ENCODE results near the gene UGDH. TPM values are rescaled to one million over a fixed set of nuclear protein-coding genes. Genes with fewer than 3 reads are reported as not detected.
A peak's percentile ranks its signal among the peaks of the same experiment; 100 is the strongest.

UGDH gene
- total and polyA plus RNA-seq, 2 experiments from 2014 or later = 223 to 374 TPM

DNA sequence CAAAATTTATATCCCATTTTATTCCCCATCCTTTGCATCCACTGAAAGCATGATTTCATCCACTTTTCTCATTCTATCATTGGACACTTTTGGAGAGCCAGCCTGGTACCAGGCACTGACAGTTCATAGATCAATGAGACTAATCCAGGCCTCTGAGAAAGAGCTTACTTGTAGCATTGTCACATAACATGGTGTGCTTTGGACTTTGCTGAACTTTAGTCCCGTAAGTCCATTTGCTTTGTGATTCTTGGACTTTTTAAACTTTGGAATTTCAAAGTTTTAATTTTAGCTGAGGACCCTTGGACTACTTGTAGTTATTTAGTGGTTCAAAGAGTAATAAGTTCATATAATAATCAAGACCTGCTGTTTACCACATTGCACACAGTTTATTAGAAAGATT lies 56.8 kb downstream of the UGDH start:
- no peak overlapping the region for H3K4me3 ChIP-seq
- no peaks in the 10 kb centered on the region for H3K79me2 ChIP-seq
- TF ChIP-seq CTCF (IDR thresholded peaks at IDR 0.05; ENCODE audit: poor library complexity) (no peak), EZH2phosphoT487 (IDR thresholded peaks at IDR 0.05; ENCODE audit: low read depth, severe bottlenecking, unreplicated experiment) (no peak), EZH2 (IDR thresholded peaks at IDR 0.05; ENCODE audit: borderline replicate concordance) (no peak)
- peaks cover 5% of the 10 kb centered on the region for H3K4me1 ChIP-seq (ENCODE audit: insufficient read depth)
- no peaks in the 10 kb centered on the region for H3K27me3 ChIP-seq
- H3K27ac ChIP-seq = peak overlapping the region; percentile 47
- no peak for DNase-seq (ENCODE audit: low spot score)
- H3K4me2 ChIP-seq = no peak overlapping the region
- H3K9me3 ChIP-seq (ENCODE audit: low read depth) = no peaks in the 10 kb centered on the region
- H4K20me1 ChIP-seq (ENCODE audit: insufficient read depth, poor library complexity, severe bottlenecking) = no peaks in the 10 kb centered on the region
- H3K36me3 ChIP-seq (replicated peaks; ENCODE audit: insufficient read depth, low read depth) = no peaks in the 10 kb centered on the region
- 78% methylated on average over 1 of the region's 1 CpG for WGBS (ENCODE audit: low lambda C conversion rate, missing lambda C conversion rate)
- no peaks in the 10 kb centered on the region for H3K9me2 ChIP-seq (replicated peaks; ENCODE audit: insufficient read depth)
- H2AFZ ChIP-seq = no peak overlapping the region

GRCh38 chr4:39469429-39470077 lies 57.7 kb downstream of the UGDH start:
- Histone ChIP-seq H3K4me2 (peak overlapping the region; percentile 34), H3K27me3 (no peaks in the 10 kb centered on the region), H3K4me3 (no peak overlapping the region), H3K79me2 (no peaks in the 10 kb centered on the region), H2AFZ (peak overlapping the region; percentile 48), H3K9me3 (ENCODE audit: low read depth) (no peaks in the 10 kb centered on the region), H3K36me3 (replicated peaks; ENCODE audit: insufficient read depth, low read depth) (no peaks in the 10 kb centered on the region), H3K4me1 (ENCODE audit: insufficient read depth) (peaks cover 5% of the 10 kb centered on the region), H3K27ac (peak overlapping the region; percentile 67), H4K20me1 (ENCODE audit: insufficient read depth, poor library complexity, severe bottlenecking) (no peaks in the 10 kb centered on the region), H3K9me2 (replicated peaks; ENCODE audit: insufficient read depth) (no peaks in the 10 kb centered on the region)
- peak; percentile 88 for DNase-seq (ENCODE audit: low spot score)
- TF ChIP-seq EZH2 (IDR thresholded peaks at IDR 0.05; ENCODE audit: borderline replicate concordance) = no peak
- TF ChIP-seq CTCF (IDR thresholded peaks at IDR 0.05; ENCODE audit: poor library complexity) = peak; percentile 97
- 60% methylated on average over 4 of the region's 4 CpGs for WGBS (ENCODE audit: low lambda C conversion rate, missing lambda C conversion rate)

GRCh38 chr4:39467464-39467863 lies 59.8 kb downstream of the UGDH start:
- no peak for DNase-seq (ENCODE audit: low spot score)
- TF ChIP-seq EZH2phosphoT487 (IDR thresholded peaks at IDR 0.05; ENCODE audit: low read depth, severe bottlenecking, unreplicated experiment) (no peak), EZH2 (IDR thresholded peaks at IDR 0.05; ENCODE audit: borderline replicate concordance) (no peak), CTCF (IDR thresholded peaks at IDR 0.05; ENCODE audit: poor library complexity) (no peak)
- Histone ChIP-seq H2AFZ (no peak overlapping the region), H3K9me2 (replicated peaks; ENCODE audit: insufficient read depth) (no peaks in the 10 kb centered on the region), H3K36me3 (replicated peaks; ENCODE audit: insufficient read depth, low read depth) (no peaks in the 10 kb centered on the region), H3K27me3 (no peaks in the 10 kb centered on the region), H3K4me3 (no peak overlapping the region), H3K79me2 (no peaks in the 10 kb centered on the region), H3K27ac (peak overlapping the region; percentile 5), H3K4me1 (ENCODE audit: insufficient read depth) (peaks cover 5% of the 10 kb centered on the region), H3K4me2 (no peak overlapping the region), H3K9me3 (ENCODE audit: low read depth) (no peaks in the 10 kb centered on the region), H4K20me1 (ENCODE audit: insufficient read depth, poor library complexity, severe bottlenecking) (no peaks in the 10 kb centered on the region)
- 86% methylated on average over 4 of the region's 4 CpGs for WGBS (ENCODE audit: low lambda C conversion rate, missing lambda C conversion rate)

Data from hepatocyte (in vitro differentiated cells).